HepG2 (cell line): ENCODE data around the gene S100A13. TPM values are rescaled to one million over a fixed set of nuclear protein-coding genes. Genes with fewer than 3 reads are reported as not detected.
A peak's percentile ranks its signal among the peaks of the same experiment; 100 is the strongest.

Experiments
- AFF4 ChIP-seq: sonication (generic); formaldehyde crosslinking; IDR thresholded peaks from 2 replicates; pipeline ENCODE4 v1.4.0; 2020; ENCODE audit warnings: missing genetic modification reagents
- AGO2 ChIP-seq: fragments of 200-400 bp; formaldehyde crosslinking; optimal IDR thresholded peaks from 2 replicates; pipeline ENCODE3; 2017; ENCODE audit warnings: mild to moderate bottlenecking, low read depth, low read length, moderate library complexity
- CAMTA2 ChIP-seq: sonication (generic); formaldehyde crosslinking; IDR thresholded peaks from 2 replicates; pipeline ENCODE4 v1.4.0; 2020; ENCODE audit warnings: mild to moderate bottlenecking, missing genetic modification reagents, borderline replicate concordance
- DR1 ChIP-seq: sonication (generic); formaldehyde crosslinking; IDR thresholded peaks from 2 replicates; pipeline ENCODE4 v1.8.0; 2021; ENCODE audit warnings: mild to moderate bottlenecking, missing genetic modification reagents, inconsistent platforms
- FOXP4 ChIP-seq: sonication (generic); formaldehyde crosslinking; IDR thresholded peaks from 2 replicates; pipeline ENCODE4 v1.4.0; 2020; ENCODE audit warnings: missing genetic modification reagents
- HES4 ChIP-seq: sonication (generic); formaldehyde crosslinking; IDR thresholded peaks from 2 replicates; pipeline ENCODE4 v1.9.0; 2021; ENCODE audit warnings: mild to moderate bottlenecking, missing genetic modification reagents, borderline replicate concordance
- NCOR1 ChIP-seq: fragments of 200-600 bp; sonication (generic); IDR thresholded peaks from 2 replicates; pipeline ENCODE4 v1.7.0; 2017; ENCODE audit warnings: antibody characterized with exemption, low read length, borderline replicate concordance
- PHF21A ChIP-seq: sonication (generic); formaldehyde crosslinking; IDR thresholded peaks from 2 replicates; pipeline ENCODE4 v1.5.0; 2020; ENCODE audit warnings: mild to moderate bottlenecking, missing genetic modification reagents
- POLR2AphosphoS2 ChIP-seq: IDR thresholded peaks from 2 replicates; pipeline ENCODE4 v1.6.1; 2011; ENCODE audit warnings: low read depth, low read length, improper control_type of control experiment
- RBM22 ChIP-seq: fragments of 200-400 bp; formaldehyde crosslinking; optimal IDR thresholded peaks from 2 replicates; pipeline ENCODE3; 2017; ENCODE audit warnings: mild to moderate bottlenecking, low read length, moderate library complexity
- ZNF282 ChIP-seq: fragments of 450-650 bp; IDR thresholded peaks from 2 replicates; pipeline ENCODE4 v1.6.1; 2018; ENCODE audit not compliant: partially characterized antibody
- ZNF329 ChIP-seq: sonication (generic); formaldehyde crosslinking; IDR thresholded peaks from 2 replicates; pipeline ENCODE4 v1.9.0; 2021; ENCODE audit warnings: low read depth, mild to moderate bottlenecking, missing genetic modification reagents
- ZNF430 ChIP-seq: sonication (generic); formaldehyde crosslinking; IDR thresholded peaks from 2 replicates; pipeline ENCODE4 v1.9.0; 2021; ENCODE audit warnings: mild to moderate bottlenecking, missing genetic modification reagents
- ZNF576 ChIP-seq: sonication (generic); formaldehyde crosslinking; IDR thresholded peaks from 2 replicates; pipeline ENCODE4 v1.4.0; 2020; ENCODE audit warnings: mild to moderate bottlenecking, missing genetic modification reagents
- ZNF646 ChIP-seq: sonication (generic); formaldehyde crosslinking; IDR thresholded peaks from 2 replicates; pipeline ENCODE4 v1.9.0; 2021; ENCODE audit warnings: mild to moderate bottlenecking, missing genetic modification reagents
- ZNF740 ChIP-seq: sonication (generic); formaldehyde crosslinking; IDR thresholded peaks from 2 replicates; pipeline ENCODE4 v1.4.0; 2020; ENCODE audit warnings: missing genetic modification reagents
- polyA plus RNA-seq, 8 experiments: library from polyadenylated mRNA; depleted of rRNA in 3 of 8; stranded (reverse) in 7 of 8; unstranded in 1 of 8; fragments of >200 nt; fragmentation: Illumina TruSeq in 4 of 8; extraction: Trizol in 4 of 8; gene quantifications; 2 replicates each; pipeline versions ENCODE4 v1.2.1 to v1.2.3, GENCODE V29; 2011 to 2016; ENCODE audit warnings: low read depth in 4 of 8, missing spikeins in 1 of 8, mixed read lengths in 1 of 8; ENCODE audit not compliant: insufficient read depth in 1 of 8
- total RNA-seq, 5 experiments: library from RNA; depleted of rRNA; stranded (reverse); fragments of >200 nt; fragmentation: Illumina TruSeq; extraction: Trizol; gene quantifications; 2 replicates each; pipeline ENCODE4 v1.2.3, GENCODE V29; 2016; ENCODE audit warnings: low read depth in 1 of 5

Gene S100A13
- total and polyA plus RNA-seq, 2 of the 13 experiments (the other 11 are each of a cell fraction or from before 2014, with no cell fraction given) = 89.5 to 172 TPM

- TF ChIP-seq ZNF646 (CRISPR knock-in tag) (no peak), RBM22 (no peak), PHF21A (peak; percentile 56; the same call in 1 of the 2 replicates), HES4 (no peak; the same call in 1 of the 2 replicates), POLR2AphosphoS2 (no peak), NCOR1 (no peak), DR1 (CRISPR knock-in tag) (peak; percentile 59; the same call in 1 of the 2 replicates), CAMTA2 (CRISPR knock-in tag) (no peak), FOXP4 (no peak), ZNF576 (no peak), AFF4 (no peak), ZNF740 (no peak), AGO2 (peak; percentile 43), ZNF282 (no peak), ZNF430 (no peak; the same call in 1 of the 2 replicates), ZNF329 (CRISPR knock-in tag) (no peak)
Measured at GRCh38 chr1:153626904-153627714, at the start of gene S100A13 (continued).
